Measurements from ENCODE around the gene ACTR2.
"Not testable (repeated sequence)": the region's sequence is repeated elsewhere in the genome, so short reads cannot be mapped to it uniquely, and the experiment has no call there.

Gene ACTR2

GRCh38 chr2:65227456-65228262, at the start of gene ACTR2:
TSS of gene ACTR2 (plus strand) at chr2:65227831. CDS start at chr2:65227910, 79 bp downstream.
- DNase-seq (ENCODE audit: low spot score) = peak; percentile 98

- DNase-seq (ENCODE audit: low spot score) = no peak
These were observed 45.1 kb upstream of the ACTR2 start for GRCh38 chr2:65182570-65182969.

- DNase-seq (ENCODE audit: low spot score) = not testable (repeated sequence)
These were observed 44.2 kb upstream of the ACTR2 start for GRCh38 chr2:65183406-65183805.

GRCh38 chr2:65185012-65185411, 42.6 kb upstream of the ACTR2 start:
- DNase-seq (ENCODE audit: low spot score) = no peak

- DNase-seq (ENCODE audit: low spot score) = no peak
These were observed 41.4 kb upstream of the ACTR2 start for GRCh38 chr2:65186093-65186868.

GRCh38 chr2:65186872-65187851, 40.5 kb upstream of the ACTR2 start:
- peak; percentile 79 for DNase-seq (ENCODE audit: low spot score)

GRCh38 chr2:65193446-65193845, 34.2 kb upstream of the ACTR2 start:
- DNase-seq (ENCODE audit: low spot score) = no peak

GRCh38 chr2:65198737-65199136, 28.9 kb upstream of the ACTR2 start:
- DNase-seq (ENCODE audit: low spot score) = no peak

- peak; percentile 35 for DNase-seq (ENCODE audit: low spot score)
These were observed 28.5 kb upstream of the ACTR2 start for GRCh38 chr2:65199166-65199565.

- DNase-seq (ENCODE audit: low spot score) = peak; percentile 64
These were observed 27.7 kb upstream of the ACTR2 start for GRCh38 chr2:65199891-65200290.

- DNase-seq (ENCODE audit: low spot score) = no peak
These were observed 23.0 kb upstream of the ACTR2 start for GRCh38 chr2:65204461-65205210.

- no peak for DNase-seq (ENCODE audit: low spot score)
These were observed 15.5 kb upstream of the ACTR2 start for GRCh38 chr2:65212115-65212514.

GRCh38 chr2:65212619-65213018, 15.0 kb upstream of the ACTR2 start:
- DNase-seq (ENCODE audit: low spot score) = no peak

- no peak for DNase-seq (ENCODE audit: low spot score)
These were observed 14.6 kb upstream of the ACTR2 start for GRCh38 chr2:65213035-65213434.

- DNase-seq (ENCODE audit: low spot score) = no peak
These were observed 13.3 kb upstream of the ACTR2 start for GRCh38 chr2:65214361-65214760.

- no peak for DNase-seq (ENCODE audit: low spot score)
These were observed 12.8 kb upstream of the ACTR2 start for GRCh38 chr2:65214843-65215242.

- no peak for DNase-seq (ENCODE audit: low spot score)
These were observed 11.7 kb upstream of the ACTR2 start for GRCh38 chr2:65215946-65216345.

- no peak for DNase-seq (ENCODE audit: low spot score)
These were observed 7.0 kb upstream of the ACTR2 start for GRCh38 chr2:65220432-65221131.

GRCh38 chr2:65221275-65221674, 6.4 kb upstream of the ACTR2 start:
- not testable (repeated sequence) for DNase-seq (ENCODE audit: low spot score)

- peak; percentile 36 for DNase-seq (ENCODE audit: low spot score)
These were observed 593 bp upstream of the ACTR2 start for GRCh38 chr2:65227020-65227455.
